Activated T-cell treated with anti-CD3 and anti-CD28 coated beads, Interleukin-2, amount 50 U/mL, for 24 hours (primary cell): Measurements from ENCODE around the gene SUSD6.
"Not testable (repeated sequence)": the region's sequence is repeated elsewhere in the genome, so short reads cannot be mapped to it uniquely, and the experiment has no call there.

Source experiments
- DNase-seq: peaks from one replicate; pipeline ENCODE4 v3.0.0-alpha.2; 2020
- H3K27ac Mint-ChIP-seq: 2 replicates; pipeline ENCODE4 v1.8.0; 2020; ENCODE audit warnings: mild to moderate bottlenecking, mixed read lengths
- H3K27me3 Mint-ChIP-seq: 2 replicates; pipeline ENCODE4 v1.8.0; 2020; ENCODE audit warnings: mixed read lengths
- H3K36me3 Mint-ChIP-seq: 2 replicates; pipeline ENCODE4 v1.8.0; 2020; ENCODE audit warnings: low read depth, mixed read lengths
- H3K4me1 Mint-ChIP-seq: 2 replicates; pipeline ENCODE4 v1.8.0; 2020; ENCODE audit warnings: low read depth, mixed read lengths
- H3K4me3 Mint-ChIP-seq: 2 replicates; pipeline ENCODE4 v1.8.0; 2020; ENCODE audit warnings: mild to moderate bottlenecking, moderate library complexity, mixed read lengths
- H3K9me3 Mint-ChIP-seq: 2 replicates; pipeline ENCODE4 v1.8.0; 2020; ENCODE audit warnings: mixed read lengths

SUSD6 gene

DNA sequence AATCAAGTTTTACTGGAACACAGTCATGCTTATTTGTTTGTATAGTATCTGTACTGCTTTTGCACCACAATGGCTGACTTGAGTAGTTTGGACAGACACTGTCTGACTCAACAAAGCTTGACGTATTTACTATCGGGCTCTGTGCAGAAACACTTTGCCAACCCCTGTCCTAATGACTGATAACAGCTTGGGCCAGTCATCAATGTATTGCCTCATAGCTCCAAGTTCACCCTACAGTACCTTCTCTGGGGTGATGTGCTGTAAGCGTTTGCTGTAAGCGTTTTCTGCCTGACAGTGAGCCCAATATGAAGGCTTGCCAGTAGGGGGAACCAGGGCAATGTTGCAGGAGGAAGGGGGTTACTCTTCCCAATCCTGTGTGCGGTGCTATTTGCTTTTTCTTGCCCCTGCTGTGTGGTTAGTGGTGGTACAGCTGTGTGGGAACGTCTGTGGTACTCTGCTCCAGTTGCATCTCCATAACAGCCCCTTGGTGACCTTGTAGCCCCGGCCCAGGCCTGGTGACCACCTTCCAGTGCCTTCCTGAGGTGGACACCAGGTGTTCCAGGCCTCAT, 31.3 kb upstream of the SUSD6 start:
- peaks cover 16% of the 10 kb centered on the region for H3K27me3 Mint-ChIP-seq
- no peak overlapping the region for H3K27ac Mint-ChIP-seq
- no peak for DNase-seq

DNA sequence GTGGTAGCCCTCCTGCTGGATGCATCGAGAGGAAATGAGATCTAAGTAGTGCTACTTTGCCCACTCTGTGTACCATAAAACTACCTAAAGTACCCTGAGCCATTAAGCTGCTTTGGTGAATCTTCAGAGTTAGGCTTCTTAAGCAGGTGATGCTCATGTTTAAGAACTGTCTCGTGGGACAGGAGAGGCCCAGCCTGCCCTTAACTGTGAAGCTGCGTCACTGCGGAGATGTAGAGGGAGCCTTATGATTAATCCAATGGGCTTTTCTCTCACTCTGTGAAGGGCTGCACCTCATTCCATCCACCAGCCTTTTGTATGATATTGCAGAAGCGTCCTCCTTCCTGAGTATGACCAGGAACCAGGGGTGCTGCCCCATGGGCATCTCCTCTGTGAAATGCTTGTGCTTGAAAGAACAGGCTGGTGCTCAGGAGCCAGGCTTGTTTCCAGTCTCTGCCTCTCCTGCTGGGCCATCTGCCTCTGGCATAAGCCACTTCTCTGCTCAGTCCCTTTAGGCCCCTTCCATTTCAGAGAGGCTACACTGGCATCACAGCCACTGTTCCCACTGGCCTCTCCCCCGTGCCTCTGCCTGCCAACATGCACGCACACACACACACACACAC, 30.0 kb upstream of the SUSD6 start:
- Mint-ChIP-seq H3K36me3 (no peaks in the 10 kb centered on the region), H3K4me3 (no peak overlapping the region), H3K9me3 (no peaks in the 10 kb centered on the region), H3K4me1 (no peaks in the 10 kb centered on the region), H3K27ac (no peak overlapping the region), H3K27me3 (peaks cover 5% of the 10 kb centered on the region)
- no peak for DNase-seq

More for the DNA sequence above, 31.3 kb upstream of the SUSD6 start:
- no peaks in the 10 kb centered on the region for H3K9me3 Mint-ChIP-seq
- no peaks in the 10 kb centered on the region for H3K4me1 Mint-ChIP-seq
- no peak overlapping the region for H3K4me3 Mint-ChIP-seq
- H3K36me3 Mint-ChIP-seq, result no peaks in the 10 kb centered on the region

DNA sequence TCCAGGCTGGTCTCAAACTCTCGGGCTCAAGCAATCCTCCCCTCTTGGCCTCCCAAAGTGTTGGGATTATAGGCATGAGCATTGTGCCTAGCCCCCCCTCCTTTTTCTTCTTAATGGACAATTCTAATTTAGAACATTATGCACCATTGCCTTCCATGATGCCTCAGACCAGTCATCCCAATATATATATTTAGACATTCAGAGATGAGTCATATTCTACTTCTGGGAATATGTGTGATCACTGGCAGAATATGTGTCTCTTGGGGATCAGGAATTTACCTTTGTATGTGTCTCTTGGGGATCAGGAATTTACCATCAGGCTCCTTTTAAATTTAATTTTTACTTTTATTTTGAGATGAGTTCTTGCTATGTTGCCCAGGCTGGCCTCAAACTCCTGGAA, 29.2 kb upstream of the SUSD6 start:
- Mint-ChIP-seq H3K27me3 (no peaks in the 10 kb centered on the region), H3K4me1 (no peaks in the 10 kb centered on the region), H3K27ac (no peak overlapping the region)

DNA sequence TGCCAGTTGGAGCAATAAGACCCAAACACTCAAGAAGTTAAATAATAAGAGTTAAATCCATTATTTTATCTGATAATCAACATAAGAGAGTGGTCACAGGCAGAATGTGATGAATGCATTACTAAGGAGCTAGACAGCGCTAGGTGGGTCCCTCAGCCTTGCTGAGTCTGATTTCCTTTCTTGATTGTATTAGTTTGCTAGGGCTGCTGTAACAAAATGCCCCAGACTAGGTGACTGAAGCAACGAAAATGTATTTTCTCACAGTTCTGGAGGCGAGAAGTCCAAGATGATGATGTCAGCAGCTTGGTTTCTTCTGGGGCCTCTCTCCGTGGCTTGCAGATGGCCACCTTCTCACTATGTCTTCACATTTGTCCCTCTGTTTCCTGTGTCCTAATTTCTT, 28.6 kb upstream of the SUSD6 start:
- DNase-seq, result no peak
- H3K27me3 Mint-ChIP-seq, result no peaks in the 10 kb centered on the region
- H3K9me3 Mint-ChIP-seq, result no peaks in the 10 kb centered on the region
- no peak overlapping the region for H3K4me3 Mint-ChIP-seq
- H3K4me1 Mint-ChIP-seq, result no peaks in the 10 kb centered on the region
- no peaks in the 10 kb centered on the region for H3K36me3 Mint-ChIP-seq
- H3K27ac Mint-ChIP-seq, result no peak overlapping the region

More for the DNA sequence above, 29.2 kb upstream of the SUSD6 start:
- H3K36me3 Mint-ChIP-seq, result no peaks in the 10 kb centered on the region
- no peak for DNase-seq
- H3K9me3 Mint-ChIP-seq, result no peaks in the 10 kb centered on the region
- H3K4me3 Mint-ChIP-seq, result no peak overlapping the region

DNA sequence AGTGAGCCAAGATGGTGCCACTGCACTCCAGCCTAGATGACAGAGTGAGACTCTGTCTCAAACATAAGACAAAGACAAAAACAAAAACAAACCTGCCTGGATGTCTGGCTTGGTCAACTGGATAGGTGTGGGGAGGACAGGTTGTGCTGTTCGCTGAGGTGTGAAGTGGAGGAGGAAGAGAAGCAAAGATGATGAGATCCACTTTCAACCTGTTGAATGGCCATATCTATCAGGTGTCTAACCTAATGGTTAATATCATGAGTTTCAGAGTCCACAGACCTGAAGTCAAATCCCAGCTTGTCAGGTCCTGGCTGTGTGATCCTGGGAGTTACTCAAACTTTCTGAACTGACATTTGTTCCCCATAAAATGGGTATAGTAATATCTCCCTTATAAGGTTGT, 27.0 kb upstream of the SUSD6 start:
- no peaks in the 10 kb centered on the region for H3K9me3 Mint-ChIP-seq
- H3K4me3 Mint-ChIP-seq, result no peak overlapping the region
- H3K4me1 Mint-ChIP-seq, result no peaks in the 10 kb centered on the region
- no peak for DNase-seq
- H3K36me3 Mint-ChIP-seq, result no peaks in the 10 kb centered on the region
- no peak overlapping the region for H3K27ac Mint-ChIP-seq
- no peaks in the 10 kb centered on the region for H3K27me3 Mint-ChIP-seq

DNA sequence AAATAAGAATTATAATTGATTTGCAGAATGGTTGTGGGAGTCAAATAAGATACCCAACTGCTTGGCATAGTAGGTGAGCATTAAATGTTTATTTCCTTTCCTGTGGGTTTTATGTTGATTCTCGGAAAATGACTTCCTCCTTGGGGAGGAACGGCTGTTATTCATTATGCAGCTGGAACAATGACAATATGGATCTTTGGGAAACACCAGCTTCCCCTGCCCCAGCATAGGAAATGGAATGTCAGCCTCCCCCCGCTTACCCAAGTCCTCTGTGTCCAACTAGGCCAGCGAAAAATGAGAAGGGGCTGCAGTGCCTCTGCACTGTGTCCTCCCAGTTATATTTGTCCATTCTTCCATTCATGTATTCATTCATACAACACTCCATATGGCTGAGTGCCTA, 25.0 kb upstream of the SUSD6 start:
- Mint-ChIP-seq H3K4me1 (no peaks in the 10 kb centered on the region), H3K36me3 (no peaks in the 10 kb centered on the region), H3K9me3 (no peaks in the 10 kb centered on the region), H3K27me3 (no peaks in the 10 kb centered on the region), H3K27ac (no peak overlapping the region), H3K4me3 (no peak overlapping the region)
- DNase-seq, result no peak

DNA sequence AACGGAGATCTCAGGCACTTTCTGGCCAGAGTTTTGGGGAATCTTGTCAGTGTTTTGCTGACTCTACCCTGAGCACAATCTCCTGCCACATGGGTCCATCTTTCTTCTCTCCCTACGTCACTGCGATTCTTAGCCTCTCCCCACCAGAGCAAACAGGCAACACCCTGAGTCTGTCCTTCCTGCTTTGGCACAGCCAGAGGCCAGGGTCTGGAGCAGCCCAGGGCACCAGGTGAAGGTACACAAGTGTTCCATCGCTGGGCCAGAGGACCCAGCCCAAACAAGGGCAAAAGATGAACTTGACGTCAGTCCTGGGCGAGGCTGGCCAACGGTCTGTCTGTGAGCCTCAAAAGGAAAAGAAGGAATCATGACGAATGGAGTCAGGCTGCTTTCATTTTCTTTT, 24.0 kb upstream of the SUSD6 start:
- no peak overlapping the region for H3K4me3 Mint-ChIP-seq
- no peak overlapping the region for H3K27ac Mint-ChIP-seq
- H3K9me3 Mint-ChIP-seq, result no peaks in the 10 kb centered on the region
- no peaks in the 10 kb centered on the region for H3K4me1 Mint-ChIP-seq
- H3K36me3 Mint-ChIP-seq, result no peaks in the 10 kb centered on the region
- no peak for DNase-seq
- no peaks in the 10 kb centered on the region for H3K27me3 Mint-ChIP-seq

DNA sequence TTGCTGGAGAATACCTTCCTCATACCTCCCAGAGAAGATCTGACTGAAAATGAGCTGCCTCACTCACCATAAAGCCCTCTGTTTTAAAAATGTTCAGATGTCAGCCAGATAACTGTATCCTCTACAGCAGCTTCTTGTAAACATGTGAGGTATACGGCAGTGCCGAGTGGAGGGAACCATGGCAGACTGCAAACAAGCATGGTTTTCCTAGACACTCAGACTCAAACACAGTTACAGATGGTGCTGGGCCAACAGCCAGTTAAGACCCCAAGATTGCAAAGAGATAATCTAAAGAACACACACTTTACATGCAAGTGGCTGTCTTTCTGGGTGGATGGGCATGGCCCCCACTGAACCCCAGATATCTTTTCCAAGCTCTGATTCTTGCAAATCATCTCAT, 20.1 kb upstream of the SUSD6 start:
- no peak for DNase-seq
- Mint-ChIP-seq H3K4me3 (no peak overlapping the region), H3K27ac (no peak overlapping the region), H3K27me3 (no peaks in the 10 kb centered on the region), H3K9me3 (no peaks in the 10 kb centered on the region), H3K36me3 (no peaks in the 10 kb centered on the region), H3K4me1 (no peaks in the 10 kb centered on the region)

DNA sequence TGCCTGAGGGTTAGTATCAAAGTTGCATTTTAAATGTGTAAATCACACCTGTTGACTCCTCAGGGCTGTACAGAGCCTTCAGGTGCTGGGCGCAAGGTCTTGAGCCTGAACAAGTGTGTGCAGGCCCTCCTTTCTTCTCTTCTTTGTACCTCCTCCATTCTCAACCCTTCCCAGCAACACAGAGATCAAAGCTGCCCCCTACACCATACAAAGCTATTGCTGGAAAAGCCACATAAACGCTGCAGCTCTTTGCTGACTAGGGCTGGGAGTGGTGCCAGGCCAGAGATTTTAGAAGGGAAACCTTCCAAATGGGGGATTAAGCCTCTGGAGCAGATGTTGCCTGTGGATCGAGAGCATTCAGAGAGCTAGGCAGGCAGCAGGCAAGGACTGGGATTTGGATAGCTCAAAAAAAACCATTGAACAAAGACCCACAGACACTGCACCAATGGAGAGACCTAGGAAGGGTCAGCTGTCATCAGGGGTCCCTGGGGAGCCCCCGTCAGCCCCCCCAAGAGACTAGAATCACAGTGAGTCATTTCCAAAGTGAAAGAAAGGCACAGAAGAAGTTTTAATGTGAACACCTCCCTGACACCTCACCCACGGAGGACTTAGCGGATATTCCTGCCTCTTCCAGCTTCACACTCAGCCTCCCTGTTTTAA, 18.2 kb upstream of the SUSD6 start:
- H3K4me3 Mint-ChIP-seq, result no peak overlapping the region
- no peaks in the 10 kb centered on the region for H3K36me3 Mint-ChIP-seq
- H3K4me1 Mint-ChIP-seq, result no peaks in the 10 kb centered on the region
- no peaks in the 10 kb centered on the region for H3K27me3 Mint-ChIP-seq
- H3K9me3 Mint-ChIP-seq, result no peaks in the 10 kb centered on the region
- DNase-seq, result no peak
- no peak overlapping the region for H3K27ac Mint-ChIP-seq

DNA sequence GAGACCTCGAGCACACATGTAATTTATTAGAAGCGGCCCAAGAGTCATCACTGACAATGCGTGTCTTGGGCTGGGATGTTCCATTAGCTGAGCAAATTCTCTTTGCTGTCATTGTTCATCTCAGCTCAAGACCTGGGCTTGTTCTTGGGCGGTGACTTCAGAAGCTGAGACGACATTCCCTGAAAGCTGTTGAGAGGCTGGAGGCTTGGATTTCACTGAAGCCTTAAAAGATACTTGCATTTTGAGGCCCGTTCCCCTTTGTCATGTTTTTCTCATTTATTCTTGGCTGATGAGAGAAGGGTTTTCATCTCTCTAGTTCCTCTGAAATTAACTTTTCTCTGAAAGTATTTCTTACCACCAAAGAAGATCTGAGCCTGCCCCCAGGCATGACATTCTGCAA, 16.6 kb upstream of the SUSD6 start:
- H3K9me3 Mint-ChIP-seq, result no peaks in the 10 kb centered on the region
- no peak overlapping the region for H3K4me3 Mint-ChIP-seq
- no peaks in the 10 kb centered on the region for H3K36me3 Mint-ChIP-seq
- no peaks in the 10 kb centered on the region for H3K27me3 Mint-ChIP-seq
- no peak for DNase-seq
- H3K4me1 Mint-ChIP-seq, result no peaks in the 10 kb centered on the region
- no peak overlapping the region for H3K27ac Mint-ChIP-seq

DNA sequence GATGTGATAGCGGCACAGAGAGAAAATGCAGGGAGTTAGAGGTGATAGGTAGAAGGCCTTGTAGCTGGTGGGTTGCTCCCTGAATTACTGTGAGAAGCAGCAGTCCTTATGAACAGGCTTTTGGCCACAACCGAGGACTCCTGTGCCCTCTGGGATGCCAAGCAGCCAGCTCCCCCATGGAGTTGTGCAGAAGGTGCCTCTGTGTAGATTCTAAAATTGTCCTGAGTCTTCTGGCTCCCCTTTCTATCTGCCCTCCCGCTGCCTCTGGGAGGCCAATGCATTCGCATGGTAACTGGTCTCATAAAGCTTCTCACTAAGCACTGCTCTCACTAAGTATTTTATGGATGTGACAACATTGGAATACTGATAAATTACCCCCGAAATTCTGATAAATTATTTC, 16.1 kb upstream of the SUSD6 start:
- Mint-ChIP-seq H3K4me1 (no peaks in the 10 kb centered on the region), H3K27ac (no peak overlapping the region), H3K4me3 (no peak overlapping the region), H3K27me3 (no peaks in the 10 kb centered on the region), H3K36me3 (no peaks in the 10 kb centered on the region), H3K9me3 (no peaks in the 10 kb centered on the region)
- DNase-seq, result no peak

DNA sequence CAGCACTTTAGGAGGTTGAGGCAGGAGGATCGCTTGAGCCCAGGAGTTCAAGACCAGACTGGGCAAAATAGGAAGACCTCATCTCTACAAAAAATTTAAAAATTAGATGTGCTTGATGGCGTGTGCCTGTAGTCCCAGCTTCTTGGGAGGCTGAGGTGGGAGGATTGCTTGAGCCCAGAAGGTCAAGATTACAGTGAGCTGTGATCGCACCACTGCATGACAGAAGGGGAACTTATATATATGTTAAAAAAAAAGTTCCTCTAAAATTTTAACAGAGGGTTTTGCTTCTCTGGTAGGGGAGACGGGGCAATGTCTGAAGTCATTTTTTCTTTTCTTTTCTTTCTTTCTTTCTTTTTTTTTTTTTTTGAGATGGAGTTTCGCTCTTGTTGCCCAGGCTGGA, 12.0 kb upstream of the SUSD6 start:
- not testable (repeated sequence) for H3K4me1 Mint-ChIP-seq, H3K27ac Mint-ChIP-seq, H3K36me3 Mint-ChIP-seq, DNase-seq, H3K4me3 Mint-ChIP-seq, H3K9me3 Mint-ChIP-seq, H3K27me3 Mint-ChIP-seq

DNA sequence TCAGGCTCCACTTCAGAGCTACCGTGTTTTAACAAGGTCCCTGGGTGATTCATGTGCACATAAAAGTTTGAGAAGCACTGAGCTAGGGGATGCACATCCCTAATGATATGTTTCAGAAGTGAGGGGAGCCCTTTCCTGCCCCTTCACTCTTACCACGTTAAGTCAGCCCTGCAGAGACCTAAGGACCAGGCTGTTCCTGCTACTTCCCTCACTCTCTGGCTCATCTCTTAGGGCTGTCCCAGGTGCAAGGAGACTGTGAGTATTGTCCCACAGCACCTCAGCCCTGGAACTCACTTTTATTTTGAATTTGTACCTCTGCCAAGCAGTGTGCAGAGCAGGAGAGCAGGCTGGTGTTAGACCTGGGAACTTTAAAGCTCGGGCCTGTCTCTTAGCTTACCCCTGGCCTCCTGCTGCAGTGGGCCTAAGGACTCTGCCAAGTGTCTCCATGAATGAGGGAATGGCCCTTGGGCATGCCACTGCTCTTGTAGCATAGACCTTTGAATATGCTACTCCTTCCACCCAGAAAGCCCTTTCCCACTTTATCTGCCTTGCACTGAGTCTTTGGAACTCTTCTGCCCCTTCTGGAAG, 11.0 kb upstream of the SUSD6 start:
- H3K36me3 Mint-ChIP-seq, result no peaks in the 10 kb centered on the region
- no peaks in the 10 kb centered on the region for H3K9me3 Mint-ChIP-seq
- no peak overlapping the region for H3K4me3 Mint-ChIP-seq
- no peak for DNase-seq
- H3K27me3 Mint-ChIP-seq, result no peaks in the 10 kb centered on the region
- H3K27ac Mint-ChIP-seq, result no peak overlapping the region
- H3K4me1 Mint-ChIP-seq, result peaks cover 10% of the 10 kb centered on the region

DNA sequence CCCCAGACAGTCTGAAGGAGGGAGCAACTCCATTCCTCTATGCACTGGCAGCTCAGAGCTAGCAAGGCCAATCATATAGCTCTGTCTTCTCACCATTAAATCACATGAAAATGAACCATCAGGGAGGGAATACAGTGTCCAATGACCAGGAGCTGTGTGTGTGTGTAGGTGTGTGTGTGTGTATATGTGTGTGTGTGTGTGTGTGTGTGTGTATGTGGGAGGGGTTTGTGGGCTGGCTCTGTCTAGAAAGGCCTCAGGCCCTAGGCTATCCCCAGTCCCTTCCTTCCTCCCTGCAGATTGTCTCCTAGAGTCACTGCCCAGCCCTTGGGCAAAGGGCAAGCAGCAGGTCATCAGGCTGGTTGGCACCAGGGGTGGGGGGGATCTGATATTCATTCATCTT, 5.7 kb upstream of the SUSD6 start:
- DNase-seq, result no peak
- no peak overlapping the region for H3K27ac Mint-ChIP-seq
- H3K4me1 Mint-ChIP-seq, result peaks cover 32% of the 10 kb centered on the region
- no peaks in the 10 kb centered on the region for H3K36me3 Mint-ChIP-seq
- H3K4me3 Mint-ChIP-seq, result no peak overlapping the region
- H3K27me3 Mint-ChIP-seq, result no peaks in the 10 kb centered on the region
- H3K9me3 Mint-ChIP-seq, result no peaks in the 10 kb centered on the region
